Measurements from ENCODE around the gene MAFG. TPM values are rescaled to one million over a fixed set of nuclear protein-coding genes. Genes with fewer than 3 reads are reported as not detected.

MAFG gene
- total and polyA plus RNA-seq, 7 donors = 8.8 to 21.9 (median 16.8) TPM

DNA sequence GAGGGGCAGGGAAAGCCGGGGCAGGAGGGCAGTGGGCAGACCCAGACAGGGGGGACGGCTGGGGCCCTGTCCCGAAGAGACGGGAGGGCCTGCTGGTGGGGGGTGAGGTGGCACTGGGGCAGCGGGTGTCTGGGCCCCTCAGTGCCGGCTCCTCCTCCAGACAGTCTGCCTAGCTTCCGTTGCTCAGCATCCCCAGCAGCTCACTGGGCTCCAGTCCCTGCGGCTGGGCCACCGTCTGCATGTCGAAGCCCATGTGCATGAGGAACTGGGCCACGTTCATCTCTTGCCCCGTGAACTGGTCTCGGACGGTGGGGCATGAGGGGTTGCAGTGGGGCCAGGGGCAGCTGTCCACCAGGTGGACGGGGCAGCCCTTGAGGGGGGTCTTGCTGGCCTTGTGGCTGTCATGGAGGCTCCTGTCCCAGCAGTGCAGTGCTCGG lies 25.3 kb upstream of the MAFG start:
- TF ChIP-seq POLR2AphosphoS5 (IDR thresholded peaks at IDR 0.05) (no peak), EP300 (IDR thresholded peaks at IDR 0.05) (no peak), POLR2A (IDR thresholded peaks at IDR 0.05) (no peak)
- TF ChIP-seq, protein P1, sequence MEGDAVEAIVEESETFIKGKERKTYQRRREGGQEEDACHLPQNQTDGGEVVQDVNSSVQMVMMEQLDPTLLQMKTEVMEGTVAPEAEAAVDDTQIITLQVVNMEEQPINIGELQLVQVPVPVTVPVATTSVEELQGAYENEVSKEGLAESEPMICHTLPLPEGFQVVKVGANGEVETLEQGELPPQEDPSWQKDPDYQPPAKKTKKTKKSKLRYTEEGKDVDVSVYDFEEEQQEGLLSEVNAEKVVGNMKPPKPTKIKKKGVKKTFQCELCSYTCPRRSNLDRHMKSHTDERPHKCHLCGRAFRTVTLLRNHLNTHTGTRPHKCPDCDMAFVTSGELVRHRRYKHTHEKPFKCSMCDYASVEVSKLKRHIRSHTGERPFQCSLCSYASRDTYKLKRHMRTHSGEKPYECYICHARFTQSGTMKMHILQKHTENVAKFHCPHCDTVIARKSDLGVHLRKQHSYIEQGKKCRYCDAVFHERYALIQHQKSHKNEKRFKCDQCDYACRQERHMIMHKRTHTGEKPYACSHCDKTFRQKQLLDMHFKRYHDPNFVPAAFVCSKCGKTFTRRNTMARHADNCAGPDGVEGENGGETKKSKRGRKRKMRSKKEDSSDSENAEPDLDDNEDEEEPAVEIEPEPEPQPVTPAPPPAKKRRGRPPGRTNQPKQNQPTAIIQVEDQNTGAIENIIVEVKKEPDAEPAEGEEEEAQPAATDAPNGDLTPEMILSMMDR (IDR thresholded peaks at IDR 0.05) = no peak
- Histone ChIP-seq H3K4me3 (no peak overlapping the region), H3K27me3 (peaks cover 0 to 39% (median 9%) of the 10 kb centered on the region in 3 donors), H3K27ac (no peak overlapping the region), H3K4me1 (no peaks in the 10 kb centered on the region), H3K36me3 (no peaks in the 10 kb centered on the region), H3K9me3 (no peaks in the 10 kb centered on the region)
- intact Hi-C loops (cut with DNase I) = no loop called here
- WGBS, 2 donors = 70 to 78% methylated on average over 16 of the region's 16 CpGs
- DNase-seq = no peak

DNA sequence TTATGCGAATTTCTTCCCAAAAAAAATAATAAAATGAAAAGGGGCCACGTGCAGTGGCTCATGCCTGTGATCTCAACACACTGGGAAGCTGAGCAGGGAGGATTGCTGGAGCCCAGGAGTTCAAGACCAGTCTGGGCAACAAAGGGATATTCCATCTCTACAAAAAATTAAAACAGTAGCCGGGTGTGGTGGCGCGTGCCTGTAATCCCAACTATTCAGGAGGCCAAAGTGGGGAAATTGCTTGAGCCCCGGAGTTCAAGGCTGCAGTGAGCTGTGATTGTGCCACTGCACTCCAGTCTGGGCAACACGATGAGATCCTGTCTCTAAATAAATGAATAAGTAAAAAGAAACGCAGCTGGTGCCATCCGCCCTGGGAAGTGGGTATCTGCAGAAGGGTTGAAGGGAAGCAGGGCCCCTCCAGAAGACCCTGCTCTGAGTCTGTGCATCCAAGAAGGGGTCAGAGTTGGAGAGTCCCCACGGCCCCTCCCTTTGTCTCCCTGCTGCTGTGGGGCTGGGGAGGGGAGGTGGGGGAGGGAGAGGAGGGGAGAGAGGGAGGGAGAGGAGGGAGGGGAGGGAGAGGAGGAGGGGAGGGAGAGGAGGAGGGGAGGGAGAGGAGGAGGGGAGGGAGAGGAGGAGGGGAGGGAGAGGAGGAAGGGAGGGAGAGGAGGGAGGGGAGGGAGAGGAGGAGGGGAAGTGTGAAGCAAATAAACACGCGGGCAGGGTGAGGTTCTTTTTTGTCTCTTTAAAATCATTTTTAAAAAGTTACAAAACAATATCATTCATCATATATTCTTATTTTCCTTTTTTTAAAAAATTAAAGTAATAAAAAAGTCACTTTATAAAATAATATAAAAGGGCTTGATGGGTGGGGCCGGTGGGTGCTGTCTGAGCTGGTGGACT lies 24.5 kb upstream of the MAFG start:
- H3K36me3 ChIP-seq = no peaks in the 10 kb centered on the region
- no peak overlapping the region for H3K27ac ChIP-seq
- H3K4me3 ChIP-seq = no peak overlapping the region
- no peaks in the 10 kb centered on the region for H3K4me1 ChIP-seq
- peaks cover 0 to 31% (median 6%) of the 10 kb centered on the region in 3 donors for H3K27me3 ChIP-seq
- no peak for TF ChIP-seq EP300 (IDR thresholded peaks at IDR 0.05)
- DNase-seq = no peak
- no peaks in the 10 kb centered on the region for H3K9me3 ChIP-seq
- 37 to 53% methylated on average over 13 of the region's 13 CpGs for WGBS, 2 donors
- intact Hi-C loops (cut with DNase I) = no loop called here

DNA sequence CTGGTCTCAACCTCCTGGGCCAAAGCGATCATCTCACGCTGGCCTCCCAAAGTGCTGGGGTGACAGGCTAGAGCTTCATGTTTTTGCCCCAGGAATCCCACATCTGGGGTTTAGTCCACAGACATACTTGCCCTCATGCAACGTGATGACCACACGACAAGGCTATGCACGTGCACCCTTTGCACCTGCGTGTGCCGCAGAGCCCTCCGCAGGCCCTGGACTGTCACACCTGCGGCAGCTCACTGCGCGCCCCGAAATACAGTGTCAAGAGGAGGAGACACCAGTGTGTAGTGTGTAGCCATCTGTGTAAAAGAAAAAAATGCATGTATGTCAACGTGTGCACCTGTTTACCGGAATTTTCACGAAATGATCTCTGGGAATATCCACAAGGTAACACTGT lies 23.0 kb upstream of the MAFG start:
- no peaks in the 10 kb centered on the region for H3K36me3 ChIP-seq
- no peak overlapping the region for H3K4me3 ChIP-seq
- WGBS, 2 donors = 80 to 87% methylated on average over 15 of the region's 15 CpGs
- no peak for DNase-seq
- no peaks in the 10 kb centered on the region for H3K4me1 ChIP-seq
- intact Hi-C loops (cut with DNase I) = no loop called here
- no peaks in the 10 kb centered on the region for H3K9me3 ChIP-seq
- H3K27me3 ChIP-seq = peaks cover 0 to 18% (median 0%) of the 10 kb centered on the region in 3 donors
- no peak for TF ChIP-seq POLR2AphosphoS5 (IDR thresholded peaks at IDR 0.05)
- no peak for TF ChIP-seq EP300 (IDR thresholded peaks at IDR 0.05)
- no peak overlapping the region for H3K27ac ChIP-seq

DNA sequence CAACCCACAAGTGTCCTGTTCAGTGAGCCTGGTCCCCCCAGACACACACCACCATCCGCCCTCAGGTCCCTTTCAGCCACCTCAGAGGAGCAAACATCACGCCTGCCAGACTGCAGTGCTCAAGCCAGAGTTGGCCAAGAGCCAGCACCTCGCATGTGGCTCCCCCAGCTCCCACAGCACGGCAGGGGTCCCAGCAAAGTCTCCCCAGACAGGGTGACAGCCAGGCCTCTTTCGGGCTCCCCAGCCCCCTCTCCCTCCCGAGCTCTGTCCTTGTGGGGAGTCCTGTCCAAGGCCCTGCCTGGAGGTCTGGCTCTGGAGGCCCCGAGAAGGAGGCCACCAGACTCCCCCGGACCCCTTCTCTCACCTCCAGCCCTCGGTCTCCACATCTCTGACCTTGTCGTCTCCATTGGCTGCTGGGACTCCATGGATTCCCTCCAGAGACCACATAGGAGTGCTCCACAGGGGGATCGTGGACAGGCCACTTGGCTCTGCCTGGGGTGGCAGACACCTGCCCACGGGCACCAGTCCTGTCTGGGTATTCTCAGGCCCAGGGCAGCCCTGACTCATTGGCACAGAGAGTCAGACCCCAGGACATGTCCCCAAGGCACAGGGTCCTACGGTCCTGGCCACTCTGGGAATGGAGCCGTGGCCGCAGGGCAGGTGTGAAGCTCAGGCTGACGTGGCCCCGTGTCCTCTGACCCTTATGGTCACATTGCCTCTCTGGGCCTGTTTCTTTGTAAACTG lies 21.3 kb upstream of the MAFG start:
- Histone ChIP-seq H3K36me3 (no peaks in the 10 kb centered on the region), H3K4me3 (no peak overlapping the region), H3K27ac (no peak overlapping the region), H3K4me1 (no peaks in the 10 kb centered on the region), H3K9me3 (no peaks in the 10 kb centered on the region), H3K27me3 (peaks cover 0 to 21% (median 0%) of the 10 kb centered on the region in 3 donors)
- WGBS, 2 donors = 82 to 83% methylated on average over 17 of the region's 17 CpGs
- TF ChIP-seq POLR2A (IDR thresholded peaks at IDR 0.05) = no peak
- no peak for TF ChIP-seq EP300 (IDR thresholded peaks at IDR 0.05)
- TF ChIP-seq, protein P1 (IDR thresholded peaks at IDR 0.05) = no peak
- TF ChIP-seq POLR2AphosphoS5 (IDR thresholded peaks at IDR 0.05) = no peak
- DNase-seq = no peak
- intact Hi-C loops (cut with DNase I) = no loop called here

DNA sequence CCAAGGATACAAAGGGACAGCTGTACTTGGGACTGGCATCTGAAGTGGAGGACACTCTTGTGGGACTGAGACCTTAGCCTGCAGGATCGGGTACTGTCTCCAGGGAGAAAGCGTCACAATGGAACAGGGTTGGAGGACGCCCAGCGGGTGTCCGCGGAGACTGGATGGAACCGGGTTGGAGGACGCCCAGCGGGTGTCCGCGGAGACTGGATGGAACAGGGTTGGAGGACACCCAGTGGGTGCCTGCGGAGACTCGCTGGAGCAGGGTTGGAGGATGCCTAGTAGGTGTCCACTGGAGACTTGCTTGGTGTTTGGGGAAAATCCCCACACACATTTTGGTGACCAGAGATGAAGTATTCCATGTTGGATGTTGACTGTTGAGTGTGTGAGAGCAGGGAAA lies 19.7 kb upstream of the MAFG start, which contains the start of gene MYADML2:
Gene MYADML2, minus strand, starts transcription at position 45 of the 400 bp plus-strand sequence. CDS start 5,492 bp downstream, outside the sequence.
- H3K36me3 ChIP-seq = no peaks in the 10 kb centered on the region
- no peaks in the 10 kb centered on the region for H3K9me3 ChIP-seq
- H3K27me3 ChIP-seq = peaks cover 0 to 28% (median 11%) of the 10 kb centered on the region in 3 donors
- WGBS, 2 donors = 91 to 93% methylated on average over 13 of the region's 13 CpGs
- no peak for DNase-seq
- intact Hi-C loops (cut with DNase I) = no loop called here
- no peak within 1 kb of the TSS for H3K4me3 ChIP-seq
- TF ChIP-seq POLR2A (IDR thresholded peaks at IDR 0.05) (no peak), EP300 (IDR thresholded peaks at IDR 0.05) (no peak), POLR2AphosphoS5 (IDR thresholded peaks at IDR 0.05) (no peak)
- TF ChIP-seq, protein P1 (IDR thresholded peaks at IDR 0.05) = no peak
- no peaks in the 10 kb centered on the region for H3K4me1 ChIP-seq
- no peak within 1 kb of the TSS for H3K27ac ChIP-seq

Measured in sigmoid colon (tissue), 7 donors.